ENCODE results near the gene RAB26.
A peak's percentile ranks its signal among the peaks of the same experiment; 100 is the strongest.
"Not testable (repeated sequence)": the region's sequence is repeated elsewhere in the genome, so short reads cannot be mapped to it uniquely, and the experiment has no call there.

RAB26 gene

DNA sequence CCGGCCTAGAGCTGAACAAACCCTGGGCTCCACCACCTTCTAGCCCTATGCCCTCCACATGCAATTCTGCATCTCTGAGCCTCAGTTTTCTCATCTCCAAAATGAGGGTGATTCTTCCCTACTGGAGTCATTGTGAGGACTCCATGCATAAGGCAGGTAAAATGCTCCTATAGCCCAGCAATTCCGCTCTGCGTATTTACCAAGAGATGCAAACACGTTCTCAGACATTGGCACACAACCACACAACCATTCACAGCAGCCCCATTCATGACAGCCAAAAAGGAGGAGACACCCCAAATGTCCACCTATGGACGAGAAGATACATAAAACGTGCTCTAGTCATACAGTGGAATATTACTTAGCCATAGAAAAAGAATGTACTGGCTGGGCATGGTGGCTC lies 51.9 kb downstream of the RAB26 start:
- no peak overlapping the region for H3K27ac Mint-ChIP-seq
- no peaks in the 10 kb centered on the region for H3K9me3 Mint-ChIP-seq
- H3K4me3 Mint-ChIP-seq, result no peak overlapping the region
- H3K36me3 Mint-ChIP-seq, result no peaks in the 10 kb centered on the region
- peaks cover 6% of the 10 kb centered on the region for H3K4me1 Mint-ChIP-seq
- H3K27me3 Mint-ChIP-seq, result peaks cover 5% of the 10 kb centered on the region

DNA sequence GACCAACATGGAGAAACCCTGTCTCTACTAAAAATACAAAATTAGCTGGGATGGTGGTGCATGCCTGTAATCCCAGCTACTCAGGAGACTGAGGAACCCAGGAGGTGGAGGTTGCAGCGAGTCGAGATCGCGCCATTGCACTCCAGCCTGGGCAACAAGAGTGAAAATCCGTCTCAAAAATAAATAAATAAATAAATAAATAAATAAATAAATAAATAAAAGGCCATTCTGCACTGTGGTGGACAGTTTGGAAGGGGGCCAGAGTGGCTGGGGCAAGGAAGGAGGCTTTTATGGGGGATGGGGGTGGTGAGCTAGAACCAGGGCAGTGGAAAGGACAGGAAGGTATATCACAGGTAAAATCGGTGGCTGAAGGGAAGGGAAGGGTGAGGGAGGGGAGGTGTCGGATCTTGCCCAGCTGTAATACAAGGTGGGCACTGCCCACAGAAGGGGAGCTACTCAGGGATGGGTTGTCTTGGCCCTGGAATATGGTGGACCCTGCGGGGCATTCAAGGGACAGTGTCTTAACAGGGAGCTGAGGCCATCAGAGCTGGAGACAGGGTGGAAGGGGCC lies 54.8 kb downstream of the RAB26 start:
- H3K9me3 Mint-ChIP-seq, H3K27me3 Mint-ChIP-seq, H3K36me3 Mint-ChIP-seq: not testable (repeated sequence)
- Mint-ChIP-seq H3K4me3 (peak overlapping the region; percentile 66), H3K4me1 (peaks cover 20% of the 10 kb centered on the region), H3K27ac (peak overlapping the region; percentile 74)
